ENCODE measurements around the gene TSKU.

Gene TSKU

GRCh38 chr11:76795936-76796441, 12.8 kb downstream of the TSKU start:
- Histone ChIP-seq H3K4me2 (ENCODE audit: insufficient read depth, low read length, poor library complexity, severe bottlenecking) (no peak overlapping the region), H3K23ac (ENCODE audit: low read depth, low read length, poor library complexity) (peak overlapping the region; percentile 82), H3K4me3 (ENCODE audit: low read length in 2 of 2) (no peak overlapping the region), H2BK12ac (ENCODE audit: low read length) (peak overlapping the region; percentile 63), H3K27me3 (ENCODE audit: control insufficient read depth in 3 of 3, insufficient read depth in 3 of 3, low read depth in 1 of 3, low read length in 3 of 3) (no peaks in the 10 kb centered on the region), H4K8ac (ENCODE audit: low read depth, low read length) (no peak overlapping the region), H2BK5ac (ENCODE audit: low read length) (no peak overlapping the region), H3K4me1 (ENCODE audit: control insufficient read depth in 2 of 2, insufficient read depth in 1 of 2, low read depth in 1 of 2, low read length in 2 of 2) (peaks cover 5 to 29% of the 10 kb centered on the region in 2 donors), H3K27ac (replicated peaks; ENCODE audit: low read length) (no peak overlapping the region), H4K91ac (ENCODE audit: low read depth, low read length, poor library complexity) (peak overlapping the region; percentile 17), H3K9me3 (replicated peaks in 1 of 2; ENCODE audit: control insufficient read depth in 2 of 2, insufficient read depth in 1 of 2, low read depth in 1 of 2, low read length in 2 of 2) (peaks cover 0 to 11% of the 10 kb centered on the region in 2 donors), H2BK15ac (ENCODE audit: low read length) (peak overlapping the region; percentile 22), H3K4ac (ENCODE audit: low read length) (no peak overlapping the region), H3K14ac (ENCODE audit: low read length) (no peak overlapping the region), H3K36me3 (replicated peaks in 1 of 2; ENCODE audit: control insufficient read depth in 2 of 2, insufficient read depth in 2 of 2, low read length in 2 of 2) (peaks cover 8 to 53% of the 10 kb centered on the region in 2 donors), H3K9ac (ENCODE audit: low read depth, low read length, poor library complexity) (no peak overlapping the region), H2BK120ac (ENCODE audit: low read depth, low read length) (peak overlapping the region; percentile 40), H2AK5ac (ENCODE audit: low read depth, low read length) (peak overlapping the region; percentile 82), H3K79me1 (ENCODE audit: low read depth, low read length) (peaks cover 12% of the 10 kb centered on the region), H2AFZ (ENCODE audit: low read length) (no peak overlapping the region), H3K18ac (ENCODE audit: low read length) (peak overlapping the region; percentile 53)
- no CpG with 5 or more reads among the region's 26 CpGs for WGBS, 2 donors (ENCODE audit: extremely low coverage in 2 of 2, insufficient read length in 2 of 2, insufficient replicate concordance in 1 of 2)
- no peak for DNase-seq (ENCODE audit: low spot score)

GRCh38 chr11:76796511-76797198, 13.5 kb downstream of the TSKU start:
- H3K36me3 ChIP-seq (replicated peaks in 1 of 2; ENCODE audit: control insufficient read depth in 2 of 2, insufficient read depth in 2 of 2, low read length in 2 of 2): peaks cover 8 to 50% of the 10 kb centered on the region in 2 donors
- H2AK5ac ChIP-seq (ENCODE audit: low read depth, low read length): no peak overlapping the region
- peaks cover 0 to 5% of the 10 kb centered on the region in 2 donors for H3K9me3 ChIP-seq (replicated peaks in 1 of 2; ENCODE audit: control insufficient read depth in 2 of 2, insufficient read depth in 1 of 2, low read depth in 1 of 2, low read length in 2 of 2)
- H3K14ac ChIP-seq (ENCODE audit: low read length): no peak overlapping the region
- no peak overlapping the region for H2BK12ac ChIP-seq (ENCODE audit: low read length)
- H2BK15ac ChIP-seq (ENCODE audit: low read length): no peak overlapping the region
- peak overlapping the region; percentile 82 for H3K23ac ChIP-seq (ENCODE audit: low read depth, low read length, poor library complexity)
- H3K9ac ChIP-seq (ENCODE audit: low read depth, low read length, poor library complexity): no peak overlapping the region
- H3K4ac ChIP-seq (ENCODE audit: low read length): no peak overlapping the region
- no peak overlapping the region for H2BK5ac ChIP-seq (ENCODE audit: low read length)
- peak overlapping the region; percentile 40 for H2BK120ac ChIP-seq (ENCODE audit: low read depth, low read length)
- H3K27me3 ChIP-seq (ENCODE audit: control insufficient read depth in 3 of 3, insufficient read depth in 3 of 3, low read depth in 1 of 3, low read length in 3 of 3): no peaks in the 10 kb centered on the region
- no CpG with 5 or more reads among the region's 20 CpGs for WGBS, 2 donors (ENCODE audit: extremely low coverage in 2 of 2, insufficient read length in 2 of 2, insufficient replicate concordance in 1 of 2)
- H3K79me1 ChIP-seq (ENCODE audit: low read depth, low read length): peaks cover 12% of the 10 kb centered on the region
- no peak overlapping the region for H4K91ac ChIP-seq (ENCODE audit: low read depth, low read length, poor library complexity)
- H3K18ac ChIP-seq (ENCODE audit: low read length): no peak overlapping the region
- no peak overlapping the region for H3K27ac ChIP-seq (replicated peaks; ENCODE audit: low read length)
- peaks cover 8 to 31% of the 10 kb centered on the region in 2 donors for H3K4me1 ChIP-seq (ENCODE audit: control insufficient read depth in 2 of 2, insufficient read depth in 1 of 2, low read depth in 1 of 2, low read length in 2 of 2)
- H2AFZ ChIP-seq (ENCODE audit: low read length): no peak overlapping the region
- no peak overlapping the region for H3K4me3 ChIP-seq (ENCODE audit: low read length in 2 of 2)
- no peak overlapping the region for H4K8ac ChIP-seq (ENCODE audit: low read depth, low read length)
- H3K4me2 ChIP-seq (ENCODE audit: insufficient read depth, low read length, poor library complexity, severe bottlenecking): no peak overlapping the region
- DNase-seq (ENCODE audit: low spot score): no peak

DNA sequence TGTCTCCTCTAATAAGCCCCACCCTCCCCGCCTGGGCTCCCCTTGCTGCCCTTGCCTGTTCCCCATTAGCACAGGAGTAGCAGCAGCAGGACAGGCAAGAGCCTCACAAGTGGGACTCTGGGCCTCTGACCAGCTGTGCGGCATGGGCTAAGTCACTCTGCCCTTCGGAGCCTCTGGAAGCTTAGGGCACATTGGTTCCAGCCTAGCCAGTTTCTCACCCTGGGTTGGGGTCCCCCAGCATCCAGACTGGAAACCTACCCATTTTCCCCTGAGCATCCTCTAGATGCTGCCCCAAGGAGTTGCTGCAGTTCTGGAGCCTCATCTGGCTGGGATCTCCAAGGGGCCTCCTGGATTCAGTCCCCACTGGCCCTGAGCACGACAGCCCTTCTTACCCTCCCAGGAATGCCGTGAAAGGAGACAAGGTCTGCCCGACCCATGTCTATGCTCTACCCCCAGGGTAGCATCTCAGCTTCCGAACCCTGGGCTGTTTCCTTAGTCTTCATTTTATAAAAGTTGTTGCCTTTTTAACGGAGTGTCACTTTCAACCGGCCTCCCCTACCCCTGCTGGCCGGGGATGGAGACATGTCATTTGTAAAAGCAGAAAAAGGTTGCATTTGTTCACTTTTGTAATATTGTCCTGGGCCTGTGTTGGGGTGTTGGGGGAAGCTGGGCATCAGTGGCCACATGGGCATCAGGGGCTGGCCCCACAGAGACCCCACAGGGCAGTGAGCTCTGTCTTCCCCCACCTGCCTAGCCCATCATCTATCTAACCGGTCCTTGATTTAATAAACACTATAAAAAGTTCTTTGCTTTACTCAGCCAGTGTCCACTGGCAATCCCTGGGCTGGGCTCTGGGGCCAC, 14.4 kb downstream of the TSKU start:
- Histone ChIP-seq H3K27ac (replicated peaks; ENCODE audit: low read length) (no peak overlapping the region), H4K8ac (ENCODE audit: low read depth, low read length) (no peak overlapping the region), H2BK12ac (ENCODE audit: low read length) (no peak overlapping the region), H3K18ac (ENCODE audit: low read length) (no peak overlapping the region), H2BK15ac (ENCODE audit: low read length) (no peak overlapping the region), H3K4ac (ENCODE audit: low read length) (no peak overlapping the region), H4K91ac (ENCODE audit: low read depth, low read length, poor library complexity) (no peak overlapping the region), H3K36me3 (replicated peaks in 1 of 2; ENCODE audit: control insufficient read depth in 2 of 2, insufficient read depth in 2 of 2, low read length in 2 of 2) (peaks cover 8 to 50% of the 10 kb centered on the region in 2 donors), H3K23ac (ENCODE audit: low read depth, low read length, poor library complexity) (no peak overlapping the region), H3K14ac (ENCODE audit: low read length) (no peak overlapping the region), H3K4me2 (ENCODE audit: insufficient read depth, low read length, poor library complexity, severe bottlenecking) (no peak overlapping the region), H2AFZ (ENCODE audit: low read length) (no peak overlapping the region), H2BK120ac (ENCODE audit: low read depth, low read length) (no peak overlapping the region), H2AK5ac (ENCODE audit: low read depth, low read length) (no peak overlapping the region), H3K4me1 (ENCODE audit: control insufficient read depth in 2 of 2, insufficient read depth in 1 of 2, low read depth in 1 of 2, low read length in 2 of 2) (peaks cover 8 to 31% of the 10 kb centered on the region in 2 donors), H3K27me3 (ENCODE audit: control insufficient read depth in 3 of 3, insufficient read depth in 3 of 3, low read depth in 1 of 3, low read length in 3 of 3) (no peaks in the 10 kb centered on the region), H3K4me3 (ENCODE audit: low read length in 2 of 2) (no peak overlapping the region), H3K79me1 (ENCODE audit: low read depth, low read length) (peaks cover 12% of the 10 kb centered on the region), H2BK5ac (ENCODE audit: low read length) (no peak overlapping the region), H3K9ac (ENCODE audit: low read depth, low read length, poor library complexity) (no peak overlapping the region), H3K9me3 (replicated peaks in 1 of 2; ENCODE audit: control insufficient read depth in 2 of 2, insufficient read depth in 1 of 2, low read depth in 1 of 2, low read length in 2 of 2) (no peaks in the 10 kb centered on the region)
- no peak for DNase-seq (ENCODE audit: low spot score)
- no CpG with 5 or more reads among the region's 11 CpGs for WGBS, 2 donors (ENCODE audit: extremely low coverage in 2 of 2, insufficient read length in 2 of 2, insufficient replicate concordance in 1 of 2)

GRCh38 chr11:76798202-76798581, 15.0 kb downstream of the TSKU start:
- peaks cover 5 to 27% of the 10 kb centered on the region in 2 donors for H3K4me1 ChIP-seq (ENCODE audit: control insufficient read depth in 2 of 2, insufficient read depth in 1 of 2, low read depth in 1 of 2, low read length in 2 of 2)
- peaks cover 8 to 45% of the 10 kb centered on the region in 2 donors for H3K36me3 ChIP-seq (replicated peaks in 1 of 2; ENCODE audit: control insufficient read depth in 2 of 2, insufficient read depth in 2 of 2, low read length in 2 of 2)
- H3K79me1 ChIP-seq (ENCODE audit: low read depth, low read length): peaks cover 12% of the 10 kb centered on the region
- H3K27ac ChIP-seq (replicated peaks; ENCODE audit: low read length): no peak overlapping the region
- H3K9me3 ChIP-seq (replicated peaks in 1 of 2; ENCODE audit: control insufficient read depth in 2 of 2, insufficient read depth in 1 of 2, low read depth in 1 of 2, low read length in 2 of 2): no peaks in the 10 kb centered on the region
- no peak overlapping the region for H4K91ac ChIP-seq (ENCODE audit: low read depth, low read length, poor library complexity)
- no peak overlapping the region for H3K4ac ChIP-seq (ENCODE audit: low read length)
- H3K23ac ChIP-seq (ENCODE audit: low read depth, low read length, poor library complexity): no peak overlapping the region
- H2BK15ac ChIP-seq (ENCODE audit: low read length): no peak overlapping the region
- no peak overlapping the region for H2AK5ac ChIP-seq (ENCODE audit: low read depth, low read length)
- H2BK120ac ChIP-seq (ENCODE audit: low read depth, low read length): peak overlapping the region; percentile 29
- H4K8ac ChIP-seq (ENCODE audit: low read depth, low read length): no peak overlapping the region
- H2AFZ ChIP-seq (ENCODE audit: low read length): no peak overlapping the region
- no CpG with 5 or more reads among the region's 5 CpGs for WGBS, 2 donors (ENCODE audit: extremely low coverage in 2 of 2, insufficient read length in 2 of 2, insufficient replicate concordance in 1 of 2)
- H3K18ac ChIP-seq (ENCODE audit: low read length): no peak overlapping the region
- H3K4me2 ChIP-seq (ENCODE audit: insufficient read depth, low read length, poor library complexity, severe bottlenecking): no peak overlapping the region
- no peak overlapping the region for H2BK12ac ChIP-seq (ENCODE audit: low read length)
- no peaks in the 10 kb centered on the region for H3K27me3 ChIP-seq (ENCODE audit: control insufficient read depth in 3 of 3, insufficient read depth in 3 of 3, low read depth in 1 of 3, low read length in 3 of 3)
- no peak overlapping the region for H3K4me3 ChIP-seq (ENCODE audit: low read length in 2 of 2)
- no peak overlapping the region for H3K9ac ChIP-seq (ENCODE audit: low read depth, low read length, poor library complexity)
- no peak for DNase-seq (ENCODE audit: low spot score)
- no peak overlapping the region for H3K14ac ChIP-seq (ENCODE audit: low read length)
- no peak overlapping the region for H2BK5ac ChIP-seq (ENCODE audit: low read length)

Measured in neuronal stem cell (in vitro differentiated cells).